ENCODE data around the gene ZNF485. TPM values are rescaled to one million over a fixed set of nuclear protein-coding genes. Genes with fewer than 3 reads are reported as not detected.
"Not testable (repeated sequence)": the region's sequence is repeated elsewhere in the genome, so short reads cannot be mapped to it uniquely, and the experiment has no call there.

The ZNF485 gene
- total RNA-seq, 4 donors from 2014 or later = 1.5 to 19.0 (median 2.5) TPM

DNA sequence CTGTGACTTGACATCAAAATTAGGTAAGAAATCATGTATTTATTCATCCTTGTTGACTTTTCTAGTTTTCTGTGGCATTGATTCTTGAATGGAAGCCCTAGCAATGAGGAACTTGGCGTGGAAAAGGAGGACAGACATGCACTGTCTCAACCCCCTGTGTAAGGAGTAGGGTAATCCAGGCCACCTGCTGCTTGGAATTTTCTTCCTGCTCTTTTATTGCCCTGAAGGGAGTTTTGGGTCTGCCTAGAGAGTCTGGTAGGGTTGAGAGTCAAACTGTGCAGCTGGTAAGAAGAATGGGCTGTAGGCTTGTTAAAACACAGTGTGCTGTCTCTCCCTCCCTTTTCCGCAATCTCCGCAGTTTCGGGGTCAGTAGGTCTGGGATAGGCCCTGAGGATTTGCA, 22.7 kb downstream of the ZNF485 start:
- no peaks in the 10 kb centered on the region for H3K36me3 ChIP-seq
- H3K4me3 ChIP-seq = no peak overlapping the region
- H3K27me3 ChIP-seq = no peaks in the 10 kb centered on the region
- no peaks in the 10 kb centered on the region for H3K4me1 ChIP-seq
- H3K27ac ChIP-seq = no peak overlapping the region
- TF ChIP-seq, protein P1, sequence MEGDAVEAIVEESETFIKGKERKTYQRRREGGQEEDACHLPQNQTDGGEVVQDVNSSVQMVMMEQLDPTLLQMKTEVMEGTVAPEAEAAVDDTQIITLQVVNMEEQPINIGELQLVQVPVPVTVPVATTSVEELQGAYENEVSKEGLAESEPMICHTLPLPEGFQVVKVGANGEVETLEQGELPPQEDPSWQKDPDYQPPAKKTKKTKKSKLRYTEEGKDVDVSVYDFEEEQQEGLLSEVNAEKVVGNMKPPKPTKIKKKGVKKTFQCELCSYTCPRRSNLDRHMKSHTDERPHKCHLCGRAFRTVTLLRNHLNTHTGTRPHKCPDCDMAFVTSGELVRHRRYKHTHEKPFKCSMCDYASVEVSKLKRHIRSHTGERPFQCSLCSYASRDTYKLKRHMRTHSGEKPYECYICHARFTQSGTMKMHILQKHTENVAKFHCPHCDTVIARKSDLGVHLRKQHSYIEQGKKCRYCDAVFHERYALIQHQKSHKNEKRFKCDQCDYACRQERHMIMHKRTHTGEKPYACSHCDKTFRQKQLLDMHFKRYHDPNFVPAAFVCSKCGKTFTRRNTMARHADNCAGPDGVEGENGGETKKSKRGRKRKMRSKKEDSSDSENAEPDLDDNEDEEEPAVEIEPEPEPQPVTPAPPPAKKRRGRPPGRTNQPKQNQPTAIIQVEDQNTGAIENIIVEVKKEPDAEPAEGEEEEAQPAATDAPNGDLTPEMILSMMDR (IDR thresholded peaks at IDR 0.05) = no peak
- TF ChIP-seq POLR2A (IDR thresholded peaks at IDR 0.05) = no peak
- H3K9me3 ChIP-seq = peaks cover 0 to 3% (median 0%) of the 10 kb centered on the region in 4 donors
- DNase-seq = no peak

DNA sequence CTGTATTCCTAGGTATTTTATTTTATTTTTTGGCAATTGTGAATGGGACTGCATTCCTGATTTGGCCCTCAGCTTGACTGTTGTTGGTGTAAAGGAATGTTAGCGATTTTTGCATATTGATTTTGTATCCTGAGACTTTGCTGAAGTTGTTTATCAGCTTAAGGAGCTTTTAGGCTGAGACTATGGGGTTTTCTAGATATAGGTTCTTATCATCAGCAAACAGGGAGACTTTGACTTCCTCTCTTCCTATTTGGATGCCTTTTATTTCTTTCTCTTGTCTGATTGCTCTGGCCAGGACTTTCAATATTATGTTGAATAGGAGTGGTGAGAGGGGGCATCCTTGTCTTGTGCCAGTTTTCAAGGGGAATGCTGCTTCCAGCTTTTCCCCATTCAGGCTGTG, 29.6 kb downstream of the ZNF485 start:
- not testable (repeated sequence) for DNase-seq, H3K36me3 ChIP-seq, H3K4me1 ChIP-seq, H3K9me3 ChIP-seq, H3K27me3 ChIP-seq, H3K27ac ChIP-seq, H3K4me3 ChIP-seq

- Histone ChIP-seq H3K36me3 (peaks cover 0 to 33% (median 0%) of the 10 kb centered on the region in 3 donors), H3K27ac (no peak overlapping the region), H3K9me3 (peaks cover 0 to 54% (median 15%) of the 10 kb centered on the region in 4 donors), H3K4me3 (no peak overlapping the region), H3K4me1 (no peaks in the 10 kb centered on the region), H3K27me3 (no peaks in the 10 kb centered on the region)
- DNase-seq = no peak
- TF ChIP-seq, protein P1 (IDR thresholded peaks at IDR 0.05) = no peak
- no peak for TF ChIP-seq POLR2A (IDR thresholded peaks at IDR 0.05)
These were observed 34.4 kb downstream of the ZNF485 start for GRCh38 chr10:43640603-43641002.

- Histone ChIP-seq H3K9me3 (peaks cover 0 to 57% (median 12%) of the 10 kb centered on the region in 4 donors), H3K4me3 (no peak overlapping the region), H3K36me3 (peaks cover 0 to 40% (median 0%) of the 10 kb centered on the region in 3 donors), H3K27ac (no peak overlapping the region), H3K27me3 (no peaks in the 10 kb centered on the region), H3K4me1 (peaks cover 0 to 3% (median 0%) of the 10 kb centered on the region in 4 donors)
- TF ChIP-seq POLR2A (IDR thresholded peaks at IDR 0.05) = no peak
- TF ChIP-seq, protein P1 (IDR thresholded peaks at IDR 0.05) = no peak
- no peak for DNase-seq
These were observed 38.0 kb downstream of the ZNF485 start for GRCh38 chr10:43644252-43644651.

- H3K27me3 ChIP-seq = no peaks in the 10 kb centered on the region
- TF ChIP-seq POLR2A (IDR thresholded peaks at IDR 0.05) = no peak
- TF ChIP-seq, protein P1 (IDR thresholded peaks at IDR 0.05) = no peak
- no peak overlapping the region for H3K4me3 ChIP-seq
- H3K4me1 ChIP-seq = peaks cover 0 to 7% (median 0%) of the 10 kb centered on the region in 4 donors
- DNase-seq = no peak
- no peak overlapping the region for H3K27ac ChIP-seq
- H3K9me3 ChIP-seq = peaks cover 0 to 57% (median 12%) of the 10 kb centered on the region in 4 donors
- H3K36me3 ChIP-seq = peaks cover 0 to 40% (median 0%) of the 10 kb centered on the region in 3 donors
These were observed 39.6 kb downstream of the ZNF485 start for GRCh38 chr10:43645866-43646265.

DNA sequence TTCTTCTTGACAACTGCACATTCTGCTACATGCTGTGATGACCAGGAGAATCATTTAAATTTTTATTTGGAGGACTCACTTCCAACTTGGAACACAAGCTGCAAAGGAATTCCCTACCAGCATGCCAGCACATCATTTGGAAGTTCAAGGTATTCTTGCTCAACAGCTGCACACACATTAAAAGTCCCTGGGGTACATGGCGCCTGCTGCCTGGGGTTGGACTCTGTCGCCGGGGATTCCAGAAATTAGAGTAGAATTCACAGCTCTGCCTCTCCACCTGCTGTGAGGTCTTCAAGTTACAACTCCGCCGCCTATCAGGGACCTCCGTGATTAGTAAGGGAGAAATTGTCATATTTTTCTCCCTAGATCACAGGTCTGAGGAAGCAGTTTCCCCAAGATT, 41.3 kb downstream of the ZNF485 start:
- peaks cover 0 to 7% (median 0%) of the 10 kb centered on the region in 4 donors for H3K4me1 ChIP-seq
- peaks cover 0 to 41% (median 8%) of the 10 kb centered on the region in 4 donors for H3K9me3 ChIP-seq
- TF ChIP-seq POLR2A (IDR thresholded peaks at IDR 0.05) = no peak
- TF ChIP-seq, protein P1 (IDR thresholded peaks at IDR 0.05) = no peak
- H3K27me3 ChIP-seq = no peaks in the 10 kb centered on the region
- peak overlapping the region in 1 of 4 donors; percentile 72 for H3K27ac ChIP-seq
- peaks cover 0 to 37% (median 0%) of the 10 kb centered on the region in 3 donors for H3K36me3 ChIP-seq
- DNase-seq = no peak
- no peak overlapping the region for H3K4me3 ChIP-seq
